GM12892 (cell line): ENCODE measurements around the gene PNP.

Experiments used
- POLR2A ChIP-seq: IDR thresholded peaks from 2 replicates; pipeline ENCODE4 v1.6.1; 2011; ENCODE audit warnings: low read depth, low read length, control low read depth
- POLR2AphosphoS5 ChIP-seq: IDR thresholded peaks from 2 replicates; pipeline ENCODE4 v1.6.1; 2011; ENCODE audit warnings: low read depth, low read length, control low read depth
- TAF1 ChIP-seq: IDR thresholded peaks from 2 replicates; pipeline ENCODE4 v1.6.1; 2011; ENCODE audit warnings: low read depth, mild to moderate bottlenecking, control low read depth, low read length, borderline replicate concordance

DNA sequence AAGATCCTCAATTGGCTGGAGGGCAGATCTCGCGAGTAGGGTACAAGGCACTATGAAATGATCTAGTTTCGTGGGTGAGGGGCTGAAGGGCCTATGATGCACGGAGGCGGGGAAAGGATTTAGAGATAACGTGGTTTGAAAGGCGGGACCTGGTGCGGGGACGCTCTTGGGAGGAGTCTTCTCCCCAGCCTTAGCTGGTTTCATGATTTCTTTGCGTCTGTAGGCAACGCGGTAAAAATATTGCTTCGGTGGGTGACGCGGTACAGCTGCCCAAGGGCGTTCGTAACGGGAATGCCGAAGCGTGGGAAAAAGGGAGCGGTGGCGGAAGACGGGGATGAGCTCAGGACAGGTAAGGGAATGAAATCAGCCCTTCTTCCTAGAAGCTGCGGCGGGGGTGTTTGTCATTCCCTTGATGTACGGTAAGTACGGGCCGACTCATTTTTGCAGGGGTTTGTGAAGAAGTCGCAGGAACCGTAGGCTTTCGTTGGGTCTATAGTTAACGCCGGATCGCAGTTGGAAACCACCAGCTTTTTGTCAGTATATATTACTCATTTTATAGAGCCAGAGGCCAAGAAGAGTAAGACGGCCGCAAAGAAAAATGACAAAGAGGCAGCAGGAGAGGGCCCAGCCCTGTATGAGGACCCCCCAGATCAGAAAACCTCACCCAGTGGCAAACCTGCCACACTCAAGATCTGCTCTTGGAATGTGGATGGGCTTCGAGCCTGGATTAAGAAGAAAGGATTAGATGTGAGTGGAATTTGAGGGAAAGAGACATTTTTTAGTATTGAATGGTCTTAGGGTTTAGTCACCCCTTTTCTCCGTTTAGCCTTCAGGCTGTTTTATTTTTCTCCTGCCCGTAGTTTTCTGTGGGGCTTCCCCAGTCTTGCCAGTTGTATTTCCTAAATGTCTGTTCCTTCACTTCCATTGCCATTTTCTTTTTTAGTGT, 13.6 kb upstream of the PNP start:
- TF ChIP-seq POLR2A (peak; percentile 36; the same call in 1 of the 2 replicates), POLR2AphosphoS5 (no peak; the same call in 1 of the 2 replicates), TAF1 (no peak)
